ENCODE data around the gene SULT1A2.
A peak's percentile ranks its signal among the peaks of the same experiment; 100 is the strongest.
"Not testable (repeated sequence)": the region's sequence is repeated elsewhere in the genome, so short reads cannot be mapped to it uniquely, and the experiment has no call there.

The SULT1A2 gene

GRCh38 chr16:28621481-28622155 is 24.8 kb upstream of the SULT1A2 start:
- H3K4me3 ChIP-seq (ENCODE audit: low read depth, low read length): no peak overlapping the region
- H3K4me1 ChIP-seq: no peaks in the 10 kb centered on the region
- no peak for DNase-seq

GRCh38 chr16:28620316-28620715 is 23.5 kb upstream of the SULT1A2 start:
- not testable (repeated sequence) for H3K27me3 ChIP-seq; H3K4me1 ChIP-seq; H3K9me3 ChIP-seq; DNase-seq; H3K36me3 ChIP-seq; H3K4me3 ChIP-seq (ENCODE audit: low read depth, low read length)

More at GRCh38 chr16:28621481-28622155, 24.8 kb upstream of the SULT1A2 start:
- Histone ChIP-seq H3K9me3 (no peaks in the 10 kb centered on the region), H3K27me3 (0 out of 2 replicates have a peak, but pooled peaks cover 3% of the 10 kb centered on the region), H3K36me3 (no peaks in the 10 kb centered on the region)
- no peak for TF ChIP-seq CTCF (IDR thresholded peaks at IDR 0.05; ENCODE audit: low read depth, low read length)

- no peak for TF ChIP-seq CTCF (IDR thresholded peaks at IDR 0.05; ENCODE audit: low read depth, low read length)
- H3K4me1 ChIP-seq: no peaks in the 10 kb centered on the region
- no peaks in the 10 kb centered on the region for H3K9me3 ChIP-seq
- no peak for DNase-seq
- no peaks in the 10 kb centered on the region for H3K36me3 ChIP-seq
- H3K4me3 ChIP-seq (ENCODE audit: low read depth, low read length): no peak overlapping the region
- H3K27me3 ChIP-seq: 0 out of 2 replicates have a peak, but pooled peaks cover 3% of the 10 kb centered on the region
Measured at GRCh38 chr16:28617874-28618273, 21.0 kb upstream of the SULT1A2 start.

GRCh38 chr16:28616636-28617035 is 19.8 kb upstream of the SULT1A2 start:
- no peak for TF ChIP-seq CTCF (IDR thresholded peaks at IDR 0.05; ENCODE audit: low read depth, low read length)
- DNase-seq: no peak
- Histone ChIP-seq H3K4me1 (no peaks in the 10 kb centered on the region), H3K27me3 (0 out of 2 replicates have a peak, but pooled peaks cover 3% of the 10 kb centered on the region), H3K4me3 (ENCODE audit: low read depth, low read length) (no peak overlapping the region), H3K9me3 (no peaks in the 10 kb centered on the region), H3K36me3 (no peaks in the 10 kb centered on the region)

- DNase-seq; H3K27me3 ChIP-seq; H3K9me3 ChIP-seq; H3K36me3 ChIP-seq; H3K4me1 ChIP-seq; H3K4me3 ChIP-seq (ENCODE audit: low read depth, low read length): not testable (repeated sequence)
Measured at GRCh38 chr16:28616224-28616577, 19.4 kb upstream of the SULT1A2 start.

- H3K9me3 ChIP-seq; H3K4me1 ChIP-seq; H3K4me3 ChIP-seq (ENCODE audit: low read depth, low read length); H3K27me3 ChIP-seq; H3K36me3 ChIP-seq: not testable (repeated sequence)
- TF ChIP-seq CTCF (IDR thresholded peaks at IDR 0.05; ENCODE audit: low read depth, low read length): peak; percentile 66
- peak; percentile 70 for DNase-seq
Measured at GRCh38 chr16:28615486-28616223, 18.8 kb upstream of the SULT1A2 start.

GRCh38 chr16:28614561-28614960 is 17.7 kb upstream of the SULT1A2 start:
- not testable (repeated sequence) for H3K36me3 ChIP-seq; H3K4me1 ChIP-seq; H3K9me3 ChIP-seq; DNase-seq; H3K27me3 ChIP-seq; H3K4me3 ChIP-seq (ENCODE audit: low read depth, low read length)

GRCh38 chr16:28613912-28614311 is 17.1 kb upstream of the SULT1A2 start:
- not testable (repeated sequence) for H3K4me3 ChIP-seq (ENCODE audit: low read depth, low read length); DNase-seq; H3K36me3 ChIP-seq; H3K4me1 ChIP-seq; H3K27me3 ChIP-seq; H3K9me3 ChIP-seq

- H3K27me3 ChIP-seq; H3K4me1 ChIP-seq; H3K4me3 ChIP-seq (ENCODE audit: low read depth, low read length); H3K36me3 ChIP-seq; H3K9me3 ChIP-seq; DNase-seq: not testable (repeated sequence)
Measured at GRCh38 chr16:28612359-28613280, 15.8 kb upstream of the SULT1A2 start.
